ENCODE data around the gene SEMA4D.

SEMA4D gene

DNA sequence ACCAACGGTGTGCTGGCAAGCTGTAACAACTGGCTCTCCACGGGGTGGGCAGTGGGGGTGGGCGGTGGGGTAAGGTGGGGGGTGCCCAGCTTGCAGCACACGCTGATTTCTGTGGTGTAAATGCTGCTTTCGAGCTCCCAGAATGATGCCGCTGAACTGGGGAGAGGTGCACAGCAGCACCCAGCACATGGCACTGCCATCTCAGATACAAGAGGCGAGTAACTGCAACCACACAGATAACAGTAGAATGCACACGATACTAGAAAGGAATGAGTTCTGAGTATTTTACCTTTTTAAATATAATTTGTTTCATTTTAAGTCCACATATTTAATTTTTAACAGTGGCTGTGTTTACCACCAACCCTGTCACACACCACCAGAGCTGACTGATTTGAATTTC is 87.9 kb downstream of the SEMA4D start:
- Histone ChIP-seq H3K4me1 (ENCODE audit: control insufficient read depth in 5 of 5, insufficient read depth in 5 of 5, low read length in 5 of 5) (peaks cover 0 to 16% (median 13%) of the 10 kb centered on the region in 5 donors), H3K27ac (ENCODE audit: low read depth, low read length) (no peak overlapping the region), H3K36me3 (ENCODE audit: control insufficient read depth in 5 of 5, insufficient read depth in 5 of 5, low read length in 5 of 5) (peaks cover 0 to 5% (median 0%) of the 10 kb centered on the region in 5 donors), H3K4me3 (ENCODE audit: low read depth in 1 of 5, low read length in 5 of 5) (no peak overlapping the region), H3K9ac (ENCODE audit: low read length in 5 of 5) (no peak overlapping the region), H3K9me3 (ENCODE audit: control insufficient read depth in 5 of 5, low read length in 5 of 5) (peaks cover 0 to 16% (median 8%) of the 10 kb centered on the region in 5 donors), H3K27me3 (ENCODE audit: control insufficient read depth in 5 of 5, insufficient read depth in 4 of 5, low read length in 5 of 5) (peaks cover 0 to 3% (median 0%) of the 10 kb centered on the region in 5 donors)

DNA sequence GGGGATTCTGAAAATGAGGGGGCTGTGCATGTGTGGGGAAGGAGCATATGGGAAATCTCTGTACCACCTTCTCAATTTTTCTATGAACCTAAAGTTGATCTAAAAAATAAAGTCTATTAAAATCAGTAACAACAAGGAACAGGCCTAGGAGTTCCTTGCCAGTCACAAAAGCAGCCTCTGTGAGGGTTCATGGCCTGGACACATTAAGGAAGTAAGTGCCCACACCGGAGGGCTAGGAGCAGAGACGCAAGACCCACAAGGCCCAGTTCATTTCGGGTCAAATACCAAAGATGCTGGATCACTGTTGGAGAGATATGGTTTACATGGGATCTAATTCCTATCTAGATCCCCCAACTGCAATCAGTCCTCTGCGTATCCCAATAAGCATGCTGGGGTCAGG is 88.4 kb downstream of the SEMA4D start:
- H3K4me3 ChIP-seq (ENCODE audit: low read depth in 1 of 5, low read length in 5 of 5): no peak overlapping the region
- no peak overlapping the region for H3K9ac ChIP-seq (ENCODE audit: low read length in 5 of 5)
- peaks cover 0 to 16% (median 13%) of the 10 kb centered on the region in 5 donors for H3K4me1 ChIP-seq (ENCODE audit: control insufficient read depth in 5 of 5, insufficient read depth in 5 of 5, low read length in 5 of 5)
- peaks cover 0 to 16% (median 8%) of the 10 kb centered on the region in 5 donors for H3K9me3 ChIP-seq (ENCODE audit: control insufficient read depth in 5 of 5, low read length in 5 of 5)
- peaks cover 0 to 5% (median 0%) of the 10 kb centered on the region in 5 donors for H3K36me3 ChIP-seq (ENCODE audit: control insufficient read depth in 5 of 5, insufficient read depth in 5 of 5, low read length in 5 of 5)
- no peak overlapping the region for H3K27ac ChIP-seq (ENCODE audit: low read depth, low read length)
- peaks cover 0 to 3% (median 0%) of the 10 kb centered on the region in 5 donors for H3K27me3 ChIP-seq (ENCODE audit: control insufficient read depth in 5 of 5, insufficient read depth in 4 of 5, low read length in 5 of 5)

DNA sequence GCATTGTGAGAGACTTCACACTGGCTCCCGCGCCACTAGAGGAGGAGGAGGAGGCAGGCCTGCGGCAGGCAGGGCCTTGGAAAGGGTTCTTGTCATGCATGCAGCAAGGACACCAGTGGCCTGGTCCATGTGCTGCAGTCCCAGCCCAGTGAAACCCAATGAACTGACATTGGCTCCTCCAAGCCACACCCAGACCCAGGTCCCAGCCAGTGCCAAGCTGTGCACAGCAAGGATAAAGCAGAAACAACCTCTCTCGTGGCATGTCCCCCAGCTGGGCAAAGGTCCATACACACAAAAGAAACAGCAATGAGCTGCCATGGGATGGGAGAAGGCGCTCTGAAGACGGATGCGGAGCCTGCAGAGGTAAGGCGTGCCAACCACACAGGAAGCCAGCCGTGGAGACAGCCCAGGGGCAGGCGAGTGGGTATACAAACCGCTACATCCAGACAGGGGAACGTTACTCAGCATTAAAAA is 89.2 kb downstream of the SEMA4D start:
- Histone ChIP-seq H3K9me3 (ENCODE audit: control insufficient read depth in 5 of 5, low read length in 5 of 5) (peaks cover 0 to 16% (median 8%) of the 10 kb centered on the region in 5 donors), H3K4me3 (ENCODE audit: low read depth in 1 of 5, low read length in 5 of 5) (no peak overlapping the region), H3K27ac (ENCODE audit: low read depth, low read length) (no peak overlapping the region), H3K36me3 (ENCODE audit: control insufficient read depth in 5 of 5, insufficient read depth in 5 of 5, low read length in 5 of 5) (peaks cover 0 to 4% (median 0%) of the 10 kb centered on the region in 5 donors), H3K27me3 (ENCODE audit: control insufficient read depth in 5 of 5, insufficient read depth in 4 of 5, low read length in 5 of 5) (peaks cover 0 to 3% (median 0%) of the 10 kb centered on the region in 5 donors), H3K4me1 (ENCODE audit: control insufficient read depth in 5 of 5, insufficient read depth in 5 of 5, low read length in 5 of 5) (peaks cover 0 to 16% (median 13%) of the 10 kb centered on the region in 5 donors), H3K9ac (ENCODE audit: low read length in 5 of 5) (no peak overlapping the region)

DNA sequence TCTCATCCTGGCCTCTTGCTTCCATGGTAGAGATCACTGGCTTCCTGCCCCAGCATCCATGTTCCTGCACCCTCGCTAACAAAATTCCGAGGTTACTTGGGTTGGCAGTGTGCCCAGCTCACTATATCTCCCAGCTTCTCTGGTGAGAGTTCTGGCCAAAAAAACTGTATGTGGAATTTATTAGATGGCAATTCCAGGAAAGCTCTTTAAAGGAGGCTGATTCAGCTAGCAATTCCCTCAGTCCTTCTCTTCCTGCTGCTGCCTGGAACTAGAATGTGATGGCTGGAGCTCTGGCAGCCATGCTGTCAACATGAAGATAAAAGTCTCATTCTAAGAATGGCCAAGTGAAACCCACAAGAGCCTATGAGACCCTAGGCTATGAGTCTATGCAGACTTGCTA is 90.8 kb downstream of the SEMA4D start:
- Histone ChIP-seq H3K27ac (ENCODE audit: low read depth, low read length) (no peak overlapping the region), H3K9me3 (ENCODE audit: control insufficient read depth in 5 of 5, low read length in 5 of 5) (peaks cover 0 to 16% (median 8%) of the 10 kb centered on the region in 5 donors), H3K4me1 (ENCODE audit: control insufficient read depth in 5 of 5, insufficient read depth in 5 of 5, low read length in 5 of 5) (peaks cover 0 to 16% (median 13%) of the 10 kb centered on the region in 5 donors), H3K4me3 (ENCODE audit: low read depth in 1 of 5, low read length in 5 of 5) (no peak overlapping the region), H3K36me3 (ENCODE audit: control insufficient read depth in 5 of 5, insufficient read depth in 5 of 5, low read length in 5 of 5) (peaks cover 0 to 5% (median 0%) of the 10 kb centered on the region in 5 donors), H3K27me3 (ENCODE audit: control insufficient read depth in 5 of 5, insufficient read depth in 4 of 5, low read length in 5 of 5) (no peaks in the 10 kb centered on the region), H3K9ac (ENCODE audit: low read length in 5 of 5) (no peak overlapping the region)

DNA sequence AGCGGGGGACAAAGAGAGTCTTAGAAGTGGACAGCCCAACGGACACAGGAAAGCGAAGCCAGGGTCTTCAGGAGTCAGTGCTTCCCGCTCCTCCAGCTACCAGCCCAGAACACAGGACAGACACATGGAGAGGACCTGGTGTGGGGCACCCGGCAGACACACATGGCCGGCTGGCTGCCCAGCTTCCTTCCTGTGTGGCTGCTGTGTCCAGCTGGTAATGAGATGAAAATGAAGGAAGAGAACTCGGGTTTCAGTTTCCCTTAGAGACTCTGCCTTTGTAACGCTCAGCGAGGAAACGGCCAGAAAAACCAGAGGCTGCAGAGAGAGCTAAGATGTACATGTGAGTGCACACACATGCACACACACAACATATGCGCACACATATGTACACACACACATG is 92.1 kb downstream of the SEMA4D start:
- Histone ChIP-seq H3K36me3 (ENCODE audit: control insufficient read depth in 5 of 5, insufficient read depth in 5 of 5, low read length in 5 of 5) (peaks cover 0 to 5% (median 0%) of the 10 kb centered on the region in 5 donors), H3K4me3 (ENCODE audit: low read depth in 1 of 5, low read length in 5 of 5) (peak overlapping the region in 3 of 5 donors; percentile 33 to 51 (median 45))

DNA sequence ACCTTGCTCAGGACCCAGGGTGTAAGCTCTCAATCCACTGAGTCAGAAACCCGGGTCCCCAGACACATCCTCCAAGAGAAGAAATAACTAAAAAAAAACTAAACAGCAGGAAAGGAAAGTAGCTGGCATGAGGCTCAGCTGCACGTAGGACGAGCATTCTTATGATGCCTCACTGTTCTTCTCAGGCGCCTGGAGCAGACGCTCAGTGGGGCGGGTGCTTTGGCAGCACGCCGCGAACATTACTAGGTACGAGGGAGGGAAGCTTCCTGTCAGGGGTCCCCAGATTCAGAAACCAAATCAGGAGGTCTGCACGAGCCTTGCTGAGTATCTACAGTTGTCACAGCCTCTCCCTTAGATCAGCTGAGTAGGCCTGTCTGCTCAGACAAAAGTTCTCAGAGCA is 93.8 kb downstream of the SEMA4D start:
- Histone ChIP-seq H3K36me3 (ENCODE audit: control insufficient read depth in 5 of 5, insufficient read depth in 5 of 5, low read length in 5 of 5) (peaks cover 0 to 5% (median 0%) of the 10 kb centered on the region in 5 donors), H3K4me3 (ENCODE audit: low read depth in 1 of 5, low read length in 5 of 5) (no peak overlapping the region), H3K27me3 (ENCODE audit: control insufficient read depth in 5 of 5, insufficient read depth in 4 of 5, low read length in 5 of 5) (no peaks in the 10 kb centered on the region), H3K4me1 (ENCODE audit: control insufficient read depth in 5 of 5, insufficient read depth in 5 of 5, low read length in 5 of 5) (peaks cover 0 to 29% (median 13%) of the 10 kb centered on the region in 5 donors), H3K9ac (ENCODE audit: low read length in 5 of 5) (no peak overlapping the region), H3K27ac (ENCODE audit: low read depth, low read length) (no peak overlapping the region), H3K9me3 (ENCODE audit: control insufficient read depth in 5 of 5, low read length in 5 of 5) (peaks cover 0 to 8% (median 0%) of the 10 kb centered on the region in 5 donors)

More for the DNA sequence above, 92.1 kb downstream of the SEMA4D start:
- peak overlapping the region in 1 of 5 donors; percentile 62 for H3K9ac ChIP-seq (ENCODE audit: low read length in 5 of 5)
- no peak overlapping the region for H3K27ac ChIP-seq (ENCODE audit: low read depth, low read length)
- H3K9me3 ChIP-seq (ENCODE audit: control insufficient read depth in 5 of 5, low read length in 5 of 5): peaks cover 0 to 11% (median 3%) of the 10 kb centered on the region in 5 donors
- peaks cover 0 to 22% (median 13%) of the 10 kb centered on the region in 5 donors for H3K4me1 ChIP-seq (ENCODE audit: control insufficient read depth in 5 of 5, insufficient read depth in 5 of 5, low read length in 5 of 5)
- H3K27me3 ChIP-seq (ENCODE audit: control insufficient read depth in 5 of 5, insufficient read depth in 4 of 5, low read length in 5 of 5): no peaks in the 10 kb centered on the region

DNA sequence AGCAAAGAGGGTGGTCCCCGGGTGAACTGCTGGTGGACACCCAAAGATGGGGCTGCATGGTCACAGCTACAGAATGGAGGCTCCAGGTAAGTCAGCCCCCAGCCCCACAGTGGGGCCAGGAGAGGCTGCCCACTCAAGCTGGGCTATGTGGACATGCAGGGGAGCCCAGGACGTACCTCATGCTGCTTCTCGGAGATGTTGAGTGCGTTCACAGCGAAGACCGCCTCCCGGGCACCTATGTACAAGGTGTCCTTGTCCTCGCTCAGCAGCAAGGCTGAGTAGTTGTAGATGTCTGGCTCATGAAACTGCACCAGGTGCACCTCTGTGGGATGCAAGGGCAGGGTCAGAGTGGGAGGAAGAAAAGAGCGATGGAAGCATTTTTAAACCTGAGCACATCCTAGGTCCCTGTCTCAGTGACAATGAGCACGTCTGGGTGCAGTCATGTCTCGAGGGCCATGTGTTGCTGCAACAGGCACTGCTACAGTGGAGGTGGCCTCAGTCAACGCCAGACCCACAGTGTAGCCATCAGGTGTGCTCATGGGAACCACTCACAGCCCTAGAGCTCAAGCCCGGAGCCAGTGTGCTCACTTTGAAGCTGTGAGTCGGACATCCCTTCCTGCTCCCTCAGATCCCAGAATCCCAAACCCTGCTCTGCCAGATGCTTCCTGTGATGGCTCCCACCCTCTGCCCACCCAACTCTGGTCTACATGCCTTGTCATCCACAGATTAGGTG is 95.1 kb downstream of the SEMA4D start:
- peaks cover 0 to 29% (median 13%) of the 10 kb centered on the region in 5 donors for H3K4me1 ChIP-seq (ENCODE audit: control insufficient read depth in 5 of 5, insufficient read depth in 5 of 5, low read length in 5 of 5)
- H3K9ac ChIP-seq (ENCODE audit: low read length in 5 of 5): no peak overlapping the region
- H3K36me3 ChIP-seq (ENCODE audit: control insufficient read depth in 5 of 5, insufficient read depth in 5 of 5, low read length in 5 of 5): peaks cover 0 to 5% (median 0%) of the 10 kb centered on the region in 5 donors
- H3K4me3 ChIP-seq (ENCODE audit: low read depth in 1 of 5, low read length in 5 of 5): no peak overlapping the region
- H3K27me3 ChIP-seq (ENCODE audit: control insufficient read depth in 5 of 5, insufficient read depth in 4 of 5, low read length in 5 of 5): no peaks in the 10 kb centered on the region
- peaks cover 0 to 8% (median 0%) of the 10 kb centered on the region in 5 donors for H3K9me3 ChIP-seq (ENCODE audit: control insufficient read depth in 5 of 5, low read length in 5 of 5)
- no peak overlapping the region for H3K27ac ChIP-seq (ENCODE audit: low read depth, low read length)

DNA sequence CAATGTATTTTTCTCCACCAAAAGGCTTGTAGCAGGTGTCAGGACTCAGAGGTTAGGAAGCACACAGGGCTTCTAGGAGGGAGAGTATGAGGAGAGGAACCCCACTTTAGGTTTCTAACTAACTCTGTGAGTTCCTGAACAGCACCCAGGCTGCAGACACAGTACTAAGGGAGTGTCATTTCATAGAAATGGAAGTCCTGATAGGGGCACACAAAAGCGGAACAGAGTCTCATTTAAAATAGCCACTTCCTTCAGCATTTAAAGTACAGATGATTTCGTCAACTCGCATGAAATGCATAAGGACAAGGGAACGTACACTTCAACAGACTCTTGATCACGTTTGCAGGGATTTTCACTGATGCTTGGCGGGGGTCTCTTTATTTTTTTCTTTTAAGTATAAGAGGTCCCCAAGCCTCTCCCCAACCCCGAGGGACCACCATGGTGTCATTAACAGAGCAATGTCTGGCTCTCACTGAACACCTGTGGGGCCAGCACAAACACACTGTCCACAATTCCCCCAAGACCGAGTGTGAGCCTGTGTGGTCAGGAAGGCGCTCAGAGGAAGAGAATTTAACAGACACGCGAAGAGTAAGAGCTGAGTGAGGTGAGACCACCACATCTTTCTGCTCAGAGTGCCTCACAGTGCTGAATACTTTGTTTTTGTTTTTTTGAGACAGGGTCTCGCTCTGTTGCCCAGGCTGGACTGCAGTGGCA is 97.4 kb downstream of the SEMA4D start:
- Histone ChIP-seq H3K27ac (ENCODE audit: low read depth, low read length) (no peak overlapping the region), H3K9ac (ENCODE audit: low read length in 5 of 5) (no peak overlapping the region), H3K9me3 (ENCODE audit: control insufficient read depth in 5 of 5, low read length in 5 of 5) (no peaks in the 10 kb centered on the region), H3K27me3 (ENCODE audit: control insufficient read depth in 5 of 5, insufficient read depth in 4 of 5, low read length in 5 of 5) (no peaks in the 10 kb centered on the region), H3K4me1 (ENCODE audit: control insufficient read depth in 5 of 5, insufficient read depth in 5 of 5, low read length in 5 of 5) (peaks cover 0 to 18% (median 5%) of the 10 kb centered on the region in 5 donors), H3K36me3 (ENCODE audit: control insufficient read depth in 5 of 5, insufficient read depth in 5 of 5, low read length in 5 of 5) (peaks cover 0 to 16% (median 3%) of the 10 kb centered on the region in 5 donors), H3K4me3 (ENCODE audit: low read depth in 1 of 5, low read length in 5 of 5) (no peak overlapping the region)

DNA sequence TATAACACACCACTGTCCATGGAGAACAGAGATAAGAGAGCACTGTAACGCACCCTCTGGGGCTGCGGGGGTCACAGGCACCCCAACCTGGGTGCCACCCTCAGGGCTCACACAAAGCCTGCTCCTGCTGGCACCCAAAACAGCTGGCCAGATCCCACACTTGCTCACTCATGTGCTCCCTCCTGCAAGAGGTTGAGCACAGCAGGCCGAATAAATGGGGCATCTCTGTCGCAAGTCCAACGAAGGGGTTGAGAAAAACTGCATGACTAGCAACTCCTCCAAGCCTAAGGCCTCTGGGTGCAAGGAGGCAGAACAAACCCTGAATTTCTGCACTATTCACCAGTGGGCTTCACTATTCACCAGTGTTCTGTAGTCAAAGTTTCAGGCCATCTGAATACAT is 99.3 kb downstream of the SEMA4D start:
- Histone ChIP-seq H3K9ac (ENCODE audit: low read length in 5 of 5) (no peak overlapping the region), H3K27me3 (ENCODE audit: control insufficient read depth in 5 of 5, insufficient read depth in 4 of 5, low read length in 5 of 5) (no peaks in the 10 kb centered on the region), H3K27ac (ENCODE audit: low read depth, low read length) (no peak overlapping the region), H3K9me3 (ENCODE audit: control insufficient read depth in 5 of 5, low read length in 5 of 5) (no peaks in the 10 kb centered on the region), H3K36me3 (ENCODE audit: control insufficient read depth in 5 of 5, insufficient read depth in 5 of 5, low read length in 5 of 5) (peaks cover 0 to 16% (median 3%) of the 10 kb centered on the region in 5 donors), H3K4me3 (ENCODE audit: low read depth in 1 of 5, low read length in 5 of 5) (no peak overlapping the region), H3K4me1 (ENCODE audit: control insufficient read depth in 5 of 5, insufficient read depth in 5 of 5, low read length in 5 of 5) (peaks cover 0 to 13% (median 0%) of the 10 kb centered on the region in 5 donors)

DNA sequence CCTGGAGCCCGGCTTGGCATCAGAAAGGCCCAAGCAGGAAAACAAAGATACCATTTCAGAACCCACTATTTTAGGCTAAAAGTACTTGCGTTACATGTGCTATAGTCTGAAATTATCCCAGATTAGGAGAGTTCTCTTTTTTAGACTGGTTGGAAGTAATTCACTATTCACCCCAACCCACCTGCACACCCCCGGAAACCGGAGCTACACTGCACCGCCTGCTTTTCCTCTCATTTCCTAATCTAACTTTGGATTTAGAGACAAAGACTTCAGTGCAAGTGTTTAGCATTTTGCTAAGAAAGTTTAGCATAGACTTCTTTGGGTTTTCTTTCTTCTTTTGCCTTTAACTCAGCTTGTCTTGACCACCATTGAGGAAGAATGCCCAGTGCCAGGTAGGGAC is 100.4 kb downstream of the SEMA4D start:
- peaks cover 0 to 14% (median 3%) of the 10 kb centered on the region in 5 donors for H3K36me3 ChIP-seq (ENCODE audit: control insufficient read depth in 5 of 5, insufficient read depth in 5 of 5, low read length in 5 of 5)

More for the DNA sequence above, 100.4 kb downstream of the SEMA4D start:
- no peak overlapping the region for H3K9ac ChIP-seq (ENCODE audit: low read length in 5 of 5)
- no peaks in the 10 kb centered on the region for H3K27me3 ChIP-seq (ENCODE audit: control insufficient read depth in 5 of 5, insufficient read depth in 4 of 5, low read length in 5 of 5)
- peaks cover 0 to 13% (median 0%) of the 10 kb centered on the region in 5 donors for H3K4me1 ChIP-seq (ENCODE audit: control insufficient read depth in 5 of 5, insufficient read depth in 5 of 5, low read length in 5 of 5)
- H3K9me3 ChIP-seq (ENCODE audit: control insufficient read depth in 5 of 5, low read length in 5 of 5): no peaks in the 10 kb centered on the region
- no peak overlapping the region for H3K4me3 ChIP-seq (ENCODE audit: low read depth in 1 of 5, low read length in 5 of 5)
- no peak overlapping the region for H3K27ac ChIP-seq (ENCODE audit: low read depth, low read length)

Measured in subcutaneous abdominal adipose tissue (tissue), 5 donors.